Loucy (cell line): ENCODE data around the gene LMAN2L.

Experiments used
- H2AFZ ChIP-seq: fragments of 200-600 bp; sonication (generic); 2 replicates; pipeline ENCODE4 v1.6.0; 2016; ENCODE audit warnings: antibody characterized with exemption, mild to moderate bottlenecking, low read length, moderate library complexity
- H3F3A ChIP-seq: fragments of 200-600 bp; 2 replicates; pipeline ENCODE4 v1.6.0; 2016; ENCODE audit warnings: antibody characterized with exemption, low read depth, mild to moderate bottlenecking
- H3K27me3 ChIP-seq: fragments of 200-600 bp; sonication (generic); 2 replicates; pipeline ENCODE4 v1.6.1; 2014; ENCODE audit warnings: low read length, mild to moderate bottlenecking; ENCODE audit not compliant: insufficient read depth, poor library complexity, severe bottlenecking
- H3K36me3 ChIP-seq: fragments of 200-600 bp; sonication (generic); 2 replicates; pipeline ENCODE4 v1.6.1; 2016; ENCODE audit warnings: low read length; ENCODE audit not compliant: insufficient read depth
- H3K4me1 ChIP-seq: fragments of 200-600 bp; sonication (generic); 2 replicates; pipeline ENCODE4 v1.5.1; 2014; ENCODE audit warnings: low read length, mild to moderate bottlenecking; ENCODE audit not compliant: insufficient read depth, poor library complexity, severe bottlenecking
- H3K4me2 ChIP-seq: fragments of 200-600 bp; sonication (generic); 2 replicates; pipeline ENCODE4 v1.6.0; 2014; ENCODE audit warnings: antibody characterized with exemption, low read length, low read depth, mild to moderate bottlenecking; ENCODE audit not compliant: poor library complexity, severe bottlenecking
- H3K4me3 ChIP-seq: fragments of 200-600 bp; sonication (generic); 2 replicates; pipeline ENCODE4 v1.5.1; 2014; ENCODE audit warnings: low read length, mild to moderate bottlenecking, mixed read lengths; ENCODE audit not compliant: poor library complexity, severe bottlenecking
- H3K79me2 ChIP-seq: fragments of 200-600 bp; sonication (generic); 2 replicates; pipeline ENCODE4 v1.6.1; 2014; ENCODE audit warnings: low read length; ENCODE audit not compliant: insufficient read depth
- H3K9ac ChIP-seq: fragments of 200-600 bp; sonication (generic); 2 replicates; pipeline ENCODE4 v1.6.0; 2014; ENCODE audit warnings: mild to moderate bottlenecking, low read depth, low read length, moderate library complexity; ENCODE audit not compliant: poor library complexity, severe bottlenecking
- H3K9me2 ChIP-seq: fragments of 200-600 bp; sonication (generic); replicated peaks from 2 replicates; pipeline ENCODE4 v1.6.1; 2016; ENCODE audit warnings: low read depth, low read length, mixed read lengths
- H3K9me3 ChIP-seq: fragments of 200-600 bp; sonication (generic); 2 replicates; pipeline ENCODE4 v1.6.1; 2014; ENCODE audit warnings: mild to moderate bottlenecking, antibody characterized with exemption, low read length, low read depth; ENCODE audit not compliant: insufficient read depth
- H4K20me1 ChIP-seq: fragments of 200-600 bp; sonication (generic); 2 replicates; pipeline ENCODE4 v1.6.0; 2014; ENCODE audit warnings: antibody characterized with exemption, low read length, mild to moderate bottlenecking; ENCODE audit not compliant: insufficient read depth, poor library complexity, severe bottlenecking
- CTCF ChIP-seq: fragments of 200-600 bp; sonication (generic); conservative IDR thresholded peaks from 2 replicates; pipeline ENCODE4 v1.5.1; 2014; ENCODE audit warnings: mild to moderate bottlenecking, antibody characterized with exemption, low read length
- EZH2phosphoT487 ChIP-seq: fragments of 200-600 bp; IDR thresholded peaks from 2 replicates; pipeline ENCODE4 v1.6.1; 2018; ENCODE audit warnings: antibody characterized with exemption, mild to moderate bottlenecking, moderate library complexity, borderline replicate concordance

The LMAN2L gene

DNA sequence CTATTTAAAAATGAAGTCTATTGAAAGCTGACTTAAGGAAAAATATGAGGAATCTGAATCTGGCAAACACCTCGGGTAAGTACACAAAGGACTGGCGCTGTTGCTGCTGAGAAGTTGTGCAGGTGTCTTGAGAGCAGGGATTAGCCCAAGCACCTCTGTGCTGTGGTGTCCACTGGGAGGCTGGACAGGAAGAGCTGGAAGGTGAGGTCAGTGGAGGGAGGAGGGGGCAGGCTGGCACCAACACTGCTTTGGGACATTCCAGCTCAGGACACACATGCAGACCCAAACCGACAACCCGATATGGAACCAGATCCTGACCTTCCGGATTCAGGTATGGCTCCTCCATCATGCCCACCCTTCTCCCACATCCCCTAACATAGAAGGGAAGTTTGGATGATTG, 76.7 kb downstream of the LMAN2L start:
- no peaks in the 10 kb centered on the region for H4K20me1 ChIP-seq
- no peaks in the 10 kb centered on the region for H3K9me2 ChIP-seq
- TF ChIP-seq CTCF (no peak), EZH2phosphoT487 (no peak)
- no peaks in the 10 kb centered on the region for H3K27me3 ChIP-seq
- H2AFZ ChIP-seq: no peak overlapping the region
- H3K9me3 ChIP-seq: no peaks in the 10 kb centered on the region
- H3K4me1 ChIP-seq: no peaks in the 10 kb centered on the region
- no peak overlapping the region for H3K4me3 ChIP-seq
- H3F3A ChIP-seq: no peaks in the 10 kb centered on the region
- H3K79me2 ChIP-seq: no peaks in the 10 kb centered on the region
- no peak overlapping the region for H3K9ac ChIP-seq
- H3K4me2 ChIP-seq: no peak overlapping the region
- no peaks in the 10 kb centered on the region for H3K36me3 ChIP-seq

DNA sequence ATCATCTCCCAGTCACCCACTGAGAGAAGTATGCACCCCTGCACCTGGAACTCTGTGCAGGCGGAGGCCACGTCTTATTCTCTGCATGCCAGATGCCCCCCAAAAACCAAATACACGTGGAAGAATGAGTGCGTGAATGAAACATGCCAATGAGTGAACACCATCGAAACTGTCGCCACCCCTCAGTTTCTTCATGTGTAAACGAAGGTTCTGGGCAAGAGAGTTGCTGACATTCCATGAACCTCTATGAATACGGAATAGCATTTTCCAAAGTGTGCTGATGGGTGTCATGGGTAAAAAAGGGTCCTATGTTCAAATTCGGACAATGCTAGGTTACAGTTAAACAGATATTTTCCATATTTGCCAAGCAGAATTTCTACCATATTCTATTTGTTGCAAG, 77.5 kb downstream of the LMAN2L start:
- Histone ChIP-seq H3K27me3 (no peaks in the 10 kb centered on the region), H3F3A (no peaks in the 10 kb centered on the region), H3K79me2 (no peaks in the 10 kb centered on the region), H3K36me3 (no peaks in the 10 kb centered on the region), H3K9me3 (no peaks in the 10 kb centered on the region), H4K20me1 (no peaks in the 10 kb centered on the region), H3K9me2 (no peaks in the 10 kb centered on the region), H3K4me1 (no peaks in the 10 kb centered on the region), H2AFZ (no peak overlapping the region), H3K4me3 (no peak overlapping the region), H3K9ac (no peak overlapping the region), H3K4me2 (no peak overlapping the region)
- no peak for TF ChIP-seq CTCF
- no peak for TF ChIP-seq EZH2phosphoT487

DNA sequence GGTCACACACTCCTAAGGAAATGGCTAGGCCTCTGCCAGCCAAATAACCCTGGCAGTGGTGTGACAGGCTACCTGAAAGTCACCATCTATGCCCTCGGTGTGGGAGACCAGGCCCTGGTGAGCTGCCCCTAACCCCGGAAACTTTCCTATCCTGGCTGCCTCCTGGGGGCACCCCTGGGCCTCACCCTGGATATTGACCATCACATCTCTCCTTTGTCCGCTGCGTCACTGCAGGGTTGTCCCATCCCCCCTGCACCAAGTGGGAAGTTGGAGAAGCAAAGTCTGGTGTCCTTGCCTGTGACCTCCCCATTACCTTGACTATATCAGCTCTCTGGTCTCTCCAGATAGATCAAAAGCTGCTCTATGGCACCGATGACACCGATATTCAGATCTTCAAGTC, 78.5 kb downstream of the LMAN2L start:
- Histone ChIP-seq H3K9ac (no peak overlapping the region), H3K4me1 (no peaks in the 10 kb centered on the region), H4K20me1 (no peaks in the 10 kb centered on the region), H3K9me3 (no peaks in the 10 kb centered on the region), H3K9me2 (no peaks in the 10 kb centered on the region), H3K36me3 (no peaks in the 10 kb centered on the region), H3K4me2 (no peak overlapping the region), H3K27me3 (no peaks in the 10 kb centered on the region), H3F3A (no peaks in the 10 kb centered on the region), H3K4me3 (no peak overlapping the region), H2AFZ (no peak overlapping the region), H3K79me2 (no peaks in the 10 kb centered on the region)
- TF ChIP-seq EZH2phosphoT487 (no peak), CTCF (no peak)
